DND-41 (cell line): ENCODE measurements around the gene CACNA1E.

Source experiments
- CTCF ChIP-seq: IDR thresholded peaks from 2 replicates; pipeline ENCODE4 v1.5.1; 2012; ENCODE audit warnings: borderline replicate concordance, low read length, moderate library complexity, mild to moderate bottlenecking; ENCODE audit not compliant: poor library complexity, severe bottlenecking; ENCODE audit errors: extremely low read depth
- EZH2 ChIP-seq: IDR thresholded peaks from 3 replicates; pipeline ENCODE4 v1.6.1; 2012; ENCODE audit warnings: borderline replicate concordance, low read depth, mild to moderate bottlenecking, moderate library complexity, low read length, inconsistent platforms; ENCODE audit not compliant: severe bottlenecking

- TF ChIP-seq CTCF (no peak), EZH2 (no peak)
Observed at GRCh38 chr1:181516706-181517105, 33.4 kb downstream of the CACNA1E start.
